Stimulated activated effector memory CD8-positive, alpha-beta T cell treated with anti-CD3 and anti-CD28 coated beads, Interleukin-12 subunit alpha, Interleukin-12 subunit beta, amount 100 ng/mL, for 72 hours (primary cell): Measurements from ENCODE around the gene KIF1B.
A peak's percentile ranks its signal among the peaks of the same experiment; 100 is the strongest.
"Not testable (repeated sequence)": the region's sequence is repeated elsewhere in the genome, so short reads cannot be mapped to it uniquely, and the experiment has no call there.

Source experiments
- ATAC-seq: fragments of 150-1000 bp; cut with Tn5 transposase; 2 replicates; pipeline ENCODE4 v1.10.0; 2021
- DNase-seq, 2 donors: peaks; one replicate each; pipeline ENCODE4 v3.0.0; 2021 to 2022; ENCODE audit warnings: low spot score in 2 of 2
- H3K27ac Mint-ChIP-seq: one replicate; pipeline ENCODE4 v1.8.0; 2022; ENCODE audit warnings: mild to moderate bottlenecking, mixed read lengths
- H3K36me3 Mint-ChIP-seq: one replicate; pipeline ENCODE4 v1.8.0; 2022; ENCODE audit warnings: mild to moderate bottlenecking, mixed read lengths
- H3K4me1 Mint-ChIP-seq: one replicate; pipeline ENCODE4 v1.8.0; 2022; ENCODE audit warnings: mixed read lengths
- H3K4me3 Mint-ChIP-seq: one replicate; pipeline ENCODE4 v1.8.0; 2022; ENCODE audit warnings: mild to moderate bottlenecking, mixed read lengths
- H3K9me3 Mint-ChIP-seq: one replicate; pipeline ENCODE4 v1.8.0; 2022; ENCODE audit warnings: mixed read lengths

The KIF1B gene

GRCh38 chr1:10245674-10246073 lies 35.3 kb downstream of the KIF1B start:
- H3K4me1 Mint-ChIP-seq, result peaks cover 5% of the 10 kb centered on the region
- H3K4me3 Mint-ChIP-seq, result no peak overlapping the region
- no peak overlapping the region for H3K27ac Mint-ChIP-seq
- no peak for DNase-seq
- ATAC-seq, result no peak
- no peaks in the 10 kb centered on the region for H3K36me3 Mint-ChIP-seq
- no peaks in the 10 kb centered on the region for H3K9me3 Mint-ChIP-seq

- Mint-ChIP-seq H3K27ac (no peak overlapping the region), H3K9me3 (no peaks in the 10 kb centered on the region), H3K4me3 (no peak overlapping the region), H3K36me3 (no peaks in the 10 kb centered on the region), H3K4me1 (no peaks in the 10 kb centered on the region)
- no peak for DNase-seq
- ATAC-seq, result no peak
Observed at GRCh38 chr1:10249808-10250457, 39.6 kb downstream of the KIF1B start.

GRCh38 chr1:10250663-10251062 lies 40.3 kb downstream of the KIF1B start:
- no peak overlapping the region for H3K27ac Mint-ChIP-seq
- no peaks in the 10 kb centered on the region for H3K9me3 Mint-ChIP-seq
- no peaks in the 10 kb centered on the region for H3K4me1 Mint-ChIP-seq
- no peak overlapping the region for H3K4me3 Mint-ChIP-seq
- ATAC-seq (no peak), DNase-seq (no peak)
- no peaks in the 10 kb centered on the region for H3K36me3 Mint-ChIP-seq

GRCh38 chr1:10251325-10252108 lies 41.1 kb downstream of the KIF1B start:
- H3K27ac Mint-ChIP-seq, H3K9me3 Mint-ChIP-seq, H3K4me1 Mint-ChIP-seq, DNase-seq, H3K36me3 Mint-ChIP-seq, H3K4me3 Mint-ChIP-seq: not testable (repeated sequence)
- peak; percentile 98 for ATAC-seq

GRCh38 chr1:10252508-10252907 lies 42.1 kb downstream of the KIF1B start:
- H3K27ac Mint-ChIP-seq, result peak overlapping the region; percentile 61
- no peaks in the 10 kb centered on the region for H3K9me3 Mint-ChIP-seq
- ATAC-seq (no peak), DNase-seq (no peak)
- H3K36me3 Mint-ChIP-seq, result peaks cover 12% of the 10 kb centered on the region
- no peak overlapping the region for H3K4me3 Mint-ChIP-seq
- no peaks in the 10 kb centered on the region for H3K4me1 Mint-ChIP-seq

GRCh38 chr1:10253149-10253548 lies 42.8 kb downstream of the KIF1B start:
- H3K4me3 Mint-ChIP-seq, result no peak overlapping the region
- peaks cover 17% of the 10 kb centered on the region for H3K36me3 Mint-ChIP-seq
- DNase-seq, result no peak
- ATAC-seq, result no peak
- no peaks in the 10 kb centered on the region for H3K4me1 Mint-ChIP-seq
- H3K27ac Mint-ChIP-seq, result peak overlapping the region; percentile 61
- no peaks in the 10 kb centered on the region for H3K9me3 Mint-ChIP-seq

GRCh38 chr1:10253755-10254154 lies 43.4 kb downstream of the KIF1B start:
- DNase-seq (no peak), ATAC-seq (peak; percentile 41)
- Mint-ChIP-seq H3K9me3 (no peaks in the 10 kb centered on the region), H3K36me3 (peaks cover 23% of the 10 kb centered on the region), H3K4me1 (no peaks in the 10 kb centered on the region), H3K27ac (peak overlapping the region; percentile 61), H3K4me3 (no peak overlapping the region)

- Mint-ChIP-seq H3K27ac (no peak overlapping the region), H3K4me3 (no peak overlapping the region)
- ATAC-seq, result no peak
Observed at GRCh38 chr1:10257851-10258250, 47.5 kb downstream of the KIF1B start.

GRCh38 chr1:10259547-10259946 lies 49.2 kb downstream of the KIF1B start:
- not testable (repeated sequence) for DNase-seq, H3K4me3 Mint-ChIP-seq, H3K27ac Mint-ChIP-seq, H3K4me1 Mint-ChIP-seq, H3K9me3 Mint-ChIP-seq, ATAC-seq
- peaks cover 49% of the 10 kb centered on the region for H3K36me3 Mint-ChIP-seq

More at GRCh38 chr1:10257851-10258250, 47.5 kb downstream of the KIF1B start:
- DNase-seq, result no peak
- Mint-ChIP-seq H3K36me3 (peaks cover 41% of the 10 kb centered on the region), H3K9me3 (no peaks in the 10 kb centered on the region), H3K4me1 (no peaks in the 10 kb centered on the region)

- no peak for ATAC-seq
Observed at GRCh38 chr1:10263450-10264082, 53.2 kb downstream of the KIF1B start.

GRCh38 chr1:10265027-10265426 lies 54.7 kb downstream of the KIF1B start:
- ATAC-seq (no peak), DNase-seq (no peak)
- no peak overlapping the region for H3K27ac Mint-ChIP-seq
- no peaks in the 10 kb centered on the region for H3K4me1 Mint-ChIP-seq
- peaks cover 24% of the 10 kb centered on the region for H3K36me3 Mint-ChIP-seq
- no peaks in the 10 kb centered on the region for H3K9me3 Mint-ChIP-seq
- no peak overlapping the region for H3K4me3 Mint-ChIP-seq

More at GRCh38 chr1:10263450-10264082, 53.2 kb downstream of the KIF1B start:
- Mint-ChIP-seq H3K4me1 (no peaks in the 10 kb centered on the region), H3K9me3 (no peaks in the 10 kb centered on the region), H3K4me3 (no peak overlapping the region), H3K36me3 (peaks cover 28% of the 10 kb centered on the region), H3K27ac (no peak overlapping the region)
- DNase-seq, result no peak

- no peak overlapping the region for H3K4me3 Mint-ChIP-seq
- DNase-seq (no peak), ATAC-seq (no peak)
- no peaks in the 10 kb centered on the region for H3K4me1 Mint-ChIP-seq
- no peak overlapping the region for H3K27ac Mint-ChIP-seq
- H3K36me3 Mint-ChIP-seq, result peaks cover 22% of the 10 kb centered on the region
- H3K9me3 Mint-ChIP-seq, result no peaks in the 10 kb centered on the region
Observed at GRCh38 chr1:10265900-10266299, 55.5 kb downstream of the KIF1B start.

- ATAC-seq, result no peak
- no peaks in the 10 kb centered on the region for H3K9me3 Mint-ChIP-seq
- no peak overlapping the region for H3K4me3 Mint-ChIP-seq
- H3K4me1 Mint-ChIP-seq, result no peaks in the 10 kb centered on the region
- no peak for DNase-seq
- H3K27ac Mint-ChIP-seq, result no peak overlapping the region
- H3K36me3 Mint-ChIP-seq, result peaks cover 12% of the 10 kb centered on the region
Observed at GRCh38 chr1:10267319-10267718, 56.9 kb downstream of the KIF1B start.

- Mint-ChIP-seq H3K4me1 (no peaks in the 10 kb centered on the region), H3K36me3 (peaks cover 7% of the 10 kb centered on the region), H3K27ac (no peak overlapping the region), H3K9me3 (no peaks in the 10 kb centered on the region), H3K4me3 (no peak overlapping the region)
- ATAC-seq (no peak), DNase-seq (no peak)
Observed at GRCh38 chr1:10267921-10268320, 57.6 kb downstream of the KIF1B start.

GRCh38 chr1:10271090-10271489 lies 60.7 kb downstream of the KIF1B start:
- no peak for DNase-seq
- Mint-ChIP-seq H3K27ac (no peak overlapping the region), H3K9me3 (no peaks in the 10 kb centered on the region), H3K36me3 (peaks cover 9% of the 10 kb centered on the region), H3K4me3 (no peak overlapping the region), H3K4me1 (no peaks in the 10 kb centered on the region)
- no peak for ATAC-seq

- Mint-ChIP-seq H3K9me3 (no peaks in the 10 kb centered on the region), H3K27ac (no peak overlapping the region), H3K4me1 (no peaks in the 10 kb centered on the region), H3K4me3 (no peak overlapping the region), H3K36me3 (peaks cover 17% of the 10 kb centered on the region)
- no peak for ATAC-seq
- no peak for DNase-seq
Observed at GRCh38 chr1:10271869-10272268, 61.5 kb downstream of the KIF1B start.
